Effector memory CD8-positive, alpha-beta T cell (primary cell): Measurements from ENCODE around the gene DOP1A.

Experiments used
- ATAC-seq: fragments of 150-1000 bp; cut with Tn5 transposase; replicated peaks from 2 replicates; pipeline ENCODE4 v1.10.0; 2021; ENCODE audit warnings: mild to moderate bottlenecking, moderate library complexity
- DNase-seq, 3 experiments: peaks; one replicate each; pipeline ENCODE4 v3.0.0; 2021
- H3K27ac Mint-ChIP-seq, 2 donors: one replicate each; pipeline ENCODE4 v1.8.0; 2022; ENCODE audit warnings: mild to moderate bottlenecking in 2 of 2, mixed read lengths in 2 of 2, moderate library complexity in 2 of 2
- H3K27me3 Mint-ChIP-seq, 2 donors: one replicate each; pipeline ENCODE4 v1.8.0; 2022; ENCODE audit warnings: mixed read lengths in 2 of 2
- H3K36me3 Mint-ChIP-seq: one replicate; pipeline ENCODE4 v1.8.0; 2022; ENCODE audit warnings: mild to moderate bottlenecking, moderate library complexity, mixed read lengths; ENCODE audit not compliant: insufficient read depth
- H3K4me1 Mint-ChIP-seq, 2 donors: one replicate each; pipeline ENCODE4 v1.8.0; 2022; ENCODE audit warnings: low read depth in 2 of 2, mixed read lengths in 2 of 2
- H3K4me3 Mint-ChIP-seq, 2 donors: one replicate each; pipeline ENCODE4 v1.8.0; 2022; ENCODE audit warnings: mild to moderate bottlenecking in 2 of 2, mixed read lengths in 2 of 2, moderate library complexity in 2 of 2
- H3K9me3 Mint-ChIP-seq, 2 donors: one replicate each; pipeline ENCODE4 v1.8.0; 2022; ENCODE audit warnings: mixed read lengths in 2 of 2

The DOP1A gene

DNA sequence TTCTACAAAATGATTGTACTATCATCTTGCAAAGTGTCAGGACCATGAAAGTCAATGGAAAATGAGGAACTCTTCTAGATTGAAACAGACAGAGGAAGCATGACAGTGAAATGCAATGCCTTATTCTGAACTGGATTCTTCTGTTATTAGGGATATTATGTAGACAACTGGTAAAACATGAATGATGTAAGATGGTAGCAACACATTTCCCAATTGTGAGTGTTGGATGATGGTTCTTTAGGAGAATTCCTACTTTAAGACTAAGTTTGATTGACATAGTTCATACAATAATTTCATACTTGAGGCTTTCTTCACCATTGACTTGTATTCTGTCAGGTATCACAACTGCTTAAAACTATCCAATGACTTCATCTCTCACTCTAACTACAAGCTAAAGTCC, 6.3 kb upstream of the DOP1A start:
- H3K36me3 Mint-ChIP-seq = peaks cover 10% of the 10 kb centered on the region
- no peak for ATAC-seq
- H3K27me3 Mint-ChIP-seq = no peaks in the 10 kb centered on the region
- H3K27ac Mint-ChIP-seq = no peak overlapping the region
- H3K4me1 Mint-ChIP-seq = peaks cover 11 to 14% of the 10 kb centered on the region in 2 donors
- H3K9me3 Mint-ChIP-seq = no peaks in the 10 kb centered on the region
- DNase-seq = no peak
- H3K4me3 Mint-ChIP-seq = no peak overlapping the region

DNA sequence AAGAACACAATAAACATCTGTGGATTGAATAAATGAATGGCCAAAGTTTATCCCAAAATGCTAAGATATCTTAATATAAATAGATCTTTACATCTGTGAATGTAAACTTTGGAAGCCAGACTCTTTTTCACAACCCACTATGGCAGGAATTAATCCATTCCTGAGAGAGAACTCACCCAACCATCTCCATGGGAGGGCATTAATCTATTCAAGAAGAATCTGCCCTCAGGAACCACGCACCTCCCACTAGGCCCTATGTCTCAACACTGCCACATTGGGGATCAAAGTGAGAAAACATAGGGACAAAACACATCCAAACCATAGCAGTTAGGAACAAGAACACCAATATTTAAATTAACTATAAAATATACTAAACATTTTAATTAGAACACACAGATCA, 5.2 kb upstream of the DOP1A start:
- Mint-ChIP-seq H3K27ac (no peak overlapping the region), H3K27me3 (no peaks in the 10 kb centered on the region), H3K36me3 (peaks cover 6% of the 10 kb centered on the region), H3K9me3 (no peaks in the 10 kb centered on the region), H3K4me3 (no peak overlapping the region), H3K4me1 (peaks cover 11 to 14% of the 10 kb centered on the region in 2 donors)
- ATAC-seq (no peak), DNase-seq (no peak)

DNA sequence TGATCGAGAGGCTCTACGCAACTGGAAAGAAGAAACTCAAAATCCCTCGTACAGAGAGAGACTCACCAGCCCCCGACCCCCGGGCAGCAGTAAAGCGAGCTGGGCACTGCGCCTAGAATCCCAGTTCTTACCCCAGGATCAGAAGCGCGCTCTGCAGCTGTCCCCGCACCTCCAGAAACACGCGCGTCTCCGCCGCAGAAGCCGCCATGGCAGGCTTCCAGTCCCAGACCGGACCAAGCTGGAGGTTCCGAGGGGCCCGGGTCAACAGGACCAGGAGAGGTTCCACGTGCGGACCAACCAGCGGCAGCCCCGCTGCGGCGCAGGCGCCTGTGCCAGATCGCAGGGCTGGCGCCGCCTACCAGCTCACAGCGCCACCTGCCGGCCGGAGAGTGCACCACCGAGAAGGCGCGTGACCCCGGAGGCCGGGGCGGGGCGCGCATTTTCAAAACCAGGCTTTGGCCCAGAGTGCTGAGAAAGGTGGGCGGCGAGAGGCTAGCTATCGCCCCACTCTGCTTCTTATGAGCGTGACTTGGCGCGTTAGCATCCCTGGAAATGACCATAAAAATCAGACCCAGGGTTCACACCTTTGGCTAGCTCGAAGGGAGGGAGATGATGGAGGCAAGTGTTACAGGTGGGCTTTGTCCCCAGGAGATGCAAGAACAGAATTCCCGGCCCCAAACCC, 1.8 kb upstream of the DOP1A start, which contains the start of gene UBE3D:
TSS of gene UBE3D (minus strand) at position 331 of the 682 bp plus-strand sequence. CDS start at position 208, 123 bp downstream.
- H3K4me1 Mint-ChIP-seq = peaks cover 14 to 30% of the 10 kb centered on the region in 2 donors
- no peaks in the 10 kb centered on the region for H3K9me3 Mint-ChIP-seq
- H3K27me3 Mint-ChIP-seq = no peaks in the 10 kb centered on the region
- H3K27ac Mint-ChIP-seq = peak within 1 kb of the TSS; percentile 55 to 71
- ATAC-seq (peak; percentile 70), DNase-seq (peak; percentile 93 to 94 (median 94))
- peaks cover 12% of the 10 kb centered on the region for H3K36me3 Mint-ChIP-seq
- peak within 1 kb of the TSS; percentile 87 to 88 for H3K4me3 Mint-ChIP-seq

DNA sequence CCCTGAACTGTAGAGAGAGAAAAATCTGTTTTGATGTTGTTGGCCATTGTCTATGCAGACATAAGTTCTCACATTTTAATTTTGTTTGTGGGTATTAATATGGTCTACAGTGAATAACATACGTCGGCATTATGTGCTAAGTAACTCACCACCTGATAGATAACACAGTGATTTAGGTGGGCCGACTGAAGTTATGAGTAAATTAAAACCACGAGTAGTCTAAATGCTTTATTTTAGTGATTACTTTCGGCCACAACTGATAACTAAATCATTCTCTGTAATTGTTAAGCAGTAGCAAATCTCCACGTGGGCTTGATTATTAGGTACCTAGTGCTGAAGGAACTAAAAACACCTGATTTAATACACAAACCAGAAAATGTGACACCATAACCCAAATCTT, 1.1 kb downstream of the DOP1A start:
- no peaks in the 10 kb centered on the region for H3K27me3 Mint-ChIP-seq
- H3K4me3 Mint-ChIP-seq = peak overlapping the region; percentile 90 to 94
- ATAC-seq = no peak
- peaks cover 15% of the 10 kb centered on the region for H3K36me3 Mint-ChIP-seq
- peak overlapping the region; percentile 89 to 95 for H3K27ac Mint-ChIP-seq
- peaks cover 14 to 35% of the 10 kb centered on the region in 2 donors for H3K4me1 Mint-ChIP-seq
- H3K9me3 Mint-ChIP-seq = no peaks in the 10 kb centered on the region
- DNase-seq = no peak

DNA sequence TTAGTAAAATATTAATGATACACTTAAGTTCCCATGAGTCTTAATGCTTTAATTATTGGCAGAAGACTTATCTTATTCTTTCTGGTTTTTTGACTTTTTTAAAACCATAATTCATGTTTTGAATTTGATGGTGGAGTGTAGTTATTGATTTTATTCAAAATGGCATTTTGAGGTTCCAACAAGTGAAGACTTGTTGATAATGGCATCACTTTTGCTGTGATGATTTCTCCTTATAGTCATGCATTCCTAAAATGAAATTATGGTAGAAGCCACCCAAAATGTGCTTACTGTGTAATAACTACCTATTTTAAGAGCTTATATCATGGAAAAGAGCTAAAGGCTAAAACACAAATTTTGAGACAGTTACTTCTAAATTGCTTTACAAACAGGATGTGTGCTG, 2.2 kb downstream of the DOP1A start:
- no peaks in the 10 kb centered on the region for H3K27me3 Mint-ChIP-seq
- DNase-seq (no peak), ATAC-seq (no peak)
- H3K9me3 Mint-ChIP-seq = no peaks in the 10 kb centered on the region
- peaks cover 15% of the 10 kb centered on the region for H3K36me3 Mint-ChIP-seq
- H3K4me3 Mint-ChIP-seq = no peak overlapping the region
- no peak overlapping the region for H3K27ac Mint-ChIP-seq
- H3K4me1 Mint-ChIP-seq = peaks cover 11 to 35% of the 10 kb centered on the region in 2 donors

DNA sequence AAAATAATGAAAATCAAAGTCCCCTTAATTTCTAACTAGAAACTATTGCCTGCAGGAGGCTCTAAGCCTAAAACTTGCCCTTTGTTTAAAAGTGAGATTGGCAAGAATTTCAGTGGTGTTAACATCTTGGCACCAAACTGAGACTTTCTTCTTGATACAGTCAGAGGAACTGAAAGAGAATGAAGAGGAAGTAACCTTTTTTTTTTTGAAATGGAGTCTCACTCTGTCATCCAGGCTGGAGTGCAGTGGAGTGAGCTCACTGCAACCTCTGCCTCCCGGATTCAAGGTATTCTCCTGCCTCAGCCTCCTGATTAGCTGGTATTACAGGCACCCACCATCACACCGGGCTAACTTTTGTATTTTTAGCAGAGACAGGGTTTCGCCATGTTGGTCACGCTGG, 3.6 kb downstream of the DOP1A start:
- H3K9me3 Mint-ChIP-seq = no peaks in the 10 kb centered on the region
- H3K36me3 Mint-ChIP-seq = peaks cover 9% of the 10 kb centered on the region
- H3K4me1 Mint-ChIP-seq = peaks cover 5 to 33% of the 10 kb centered on the region in 2 donors
- H3K27ac Mint-ChIP-seq = no peak overlapping the region
- ATAC-seq (no peak), DNase-seq (no peak)
- H3K27me3 Mint-ChIP-seq = no peaks in the 10 kb centered on the region
- no peak overlapping the region for H3K4me3 Mint-ChIP-seq

DNA sequence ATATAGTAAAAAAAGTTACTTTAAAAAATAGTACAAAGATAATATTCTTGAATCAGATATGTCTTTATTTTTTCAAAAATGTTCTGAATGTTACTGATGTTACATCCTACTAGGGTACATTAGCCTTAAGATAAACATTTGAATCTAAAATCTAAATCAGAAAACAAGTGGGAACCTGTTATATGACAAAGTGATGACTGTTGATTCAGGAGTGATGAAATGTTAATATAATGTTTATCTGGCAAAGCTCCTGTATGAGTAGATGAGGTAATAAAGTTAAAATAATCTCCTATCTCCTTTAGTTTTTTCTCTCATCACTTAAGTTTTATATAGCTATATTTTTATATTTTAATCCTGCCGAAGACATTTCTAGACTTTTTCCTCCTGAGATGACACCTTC, 4.2 kb downstream of the DOP1A start:
- no peaks in the 10 kb centered on the region for H3K27me3 Mint-ChIP-seq
- DNase-seq = no peak
- peaks cover 3 to 33% of the 10 kb centered on the region in 2 donors for H3K4me1 Mint-ChIP-seq
- ATAC-seq = no peak
- H3K27ac Mint-ChIP-seq = no peak overlapping the region
- no peaks in the 10 kb centered on the region for H3K9me3 Mint-ChIP-seq
- H3K4me3 Mint-ChIP-seq = no peak overlapping the region
- H3K36me3 Mint-ChIP-seq = peaks cover 9% of the 10 kb centered on the region

DNA sequence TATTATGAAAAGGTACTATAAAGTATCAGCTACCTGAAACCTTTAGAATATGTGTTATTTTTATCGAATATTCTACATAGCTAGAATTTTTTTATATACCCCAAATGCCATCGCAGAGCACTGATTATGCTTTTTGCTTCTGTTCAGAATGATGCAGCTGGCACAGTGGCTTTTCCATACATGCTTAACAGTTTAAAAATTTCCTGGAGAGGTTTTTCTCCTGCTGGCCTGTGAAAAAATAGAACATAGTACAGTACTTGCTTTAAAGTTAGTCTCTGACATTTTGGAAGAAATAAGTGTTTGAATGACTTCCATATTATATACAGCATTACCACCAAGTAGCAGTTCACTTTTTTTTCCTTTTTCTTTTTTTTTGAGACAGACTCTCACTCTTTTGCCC, 5.3 kb downstream of the DOP1A start:
- no peak for ATAC-seq
- no peak for DNase-seq
- no peaks in the 10 kb centered on the region for H3K27me3 Mint-ChIP-seq
- peaks cover 4% of the 10 kb centered on the region for H3K36me3 Mint-ChIP-seq
- no peak overlapping the region for H3K4me3 Mint-ChIP-seq
- no peak overlapping the region for H3K27ac Mint-ChIP-seq
- peaks cover 2 to 34% of the 10 kb centered on the region in 2 donors for H3K4me1 Mint-ChIP-seq
- H3K9me3 Mint-ChIP-seq = no peaks in the 10 kb centered on the region

DNA sequence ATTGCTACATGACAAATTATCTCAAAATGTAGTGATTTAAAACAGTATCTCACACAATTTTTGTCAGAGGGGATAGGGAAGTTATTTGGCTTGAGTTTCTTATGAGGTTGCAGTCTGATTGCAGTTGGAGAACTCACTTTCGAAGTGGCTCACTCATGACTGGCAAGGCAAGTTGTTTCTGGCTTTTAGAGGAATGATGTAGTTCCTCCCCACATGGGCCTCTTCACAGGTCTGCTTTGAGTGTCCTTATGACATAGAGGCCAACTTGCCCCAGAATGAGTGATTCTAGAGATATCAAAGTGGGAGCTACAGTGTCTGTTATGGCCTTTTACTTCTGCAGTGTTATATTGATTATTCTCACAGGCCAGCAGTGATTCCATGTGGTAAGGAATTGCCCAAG, 6.1 kb downstream of the DOP1A start:
- ATAC-seq = no peak
- peaks cover 5 to 38% of the 10 kb centered on the region in 2 donors for H3K4me1 Mint-ChIP-seq
- no peak overlapping the region for H3K4me3 Mint-ChIP-seq
- H3K36me3 Mint-ChIP-seq = peaks cover 3% of the 10 kb centered on the region
- no peak overlapping the region for H3K27ac Mint-ChIP-seq
- no peak for DNase-seq
- H3K27me3 Mint-ChIP-seq = no peaks in the 10 kb centered on the region
- H3K9me3 Mint-ChIP-seq = no peaks in the 10 kb centered on the region

DNA sequence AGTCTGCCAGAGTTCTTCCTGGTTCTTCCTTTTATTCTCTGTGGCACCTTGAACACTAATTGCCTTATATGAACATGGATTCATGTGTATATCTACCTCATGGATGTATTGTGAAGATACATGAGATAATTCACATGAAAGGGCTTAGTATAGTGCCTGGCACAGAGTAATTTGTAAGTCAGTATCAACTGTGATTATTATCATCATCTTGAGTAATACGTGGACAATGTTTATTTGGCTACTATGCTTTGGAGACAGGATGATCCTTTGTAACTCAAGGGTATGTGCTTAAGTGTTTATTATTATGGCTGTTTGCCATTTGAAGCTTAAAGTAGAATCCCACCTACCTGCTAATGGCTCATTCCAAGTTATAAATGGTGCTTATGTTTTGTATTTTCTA, 16.0 kb downstream of the DOP1A start:
- Mint-ChIP-seq H3K9me3 (no peaks in the 10 kb centered on the region), H3K27me3 (no peaks in the 10 kb centered on the region), H3K4me3 (no peak overlapping the region), H3K36me3 (no peaks in the 10 kb centered on the region), H3K27ac (no peak overlapping the region), H3K4me1 (peaks cover 21 to 51% of the 10 kb centered on the region in 2 donors)
- DNase-seq (no peak), ATAC-seq (no peak)

DNA sequence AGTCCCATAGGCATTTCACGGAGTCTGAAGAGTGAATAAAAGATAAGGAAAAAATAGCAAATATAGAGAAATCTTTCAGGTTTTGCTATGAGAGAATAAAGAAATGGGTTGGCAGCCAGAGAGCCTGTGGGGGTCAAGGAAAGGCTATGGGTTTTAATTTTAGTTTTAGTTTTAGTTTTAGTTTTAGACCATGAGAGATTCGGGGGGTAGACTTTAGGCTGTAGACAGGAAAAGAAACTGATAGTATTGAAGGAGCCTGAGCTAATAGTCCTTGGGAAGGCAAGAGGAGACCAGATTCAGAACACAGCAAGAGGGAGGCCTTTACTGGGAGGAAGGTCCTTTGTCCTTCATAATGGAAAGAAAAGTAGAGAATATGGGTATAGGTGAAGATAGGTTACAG, 19.3 kb downstream of the DOP1A start:
- no peak for DNase-seq
- H3K27me3 Mint-ChIP-seq = no peaks in the 10 kb centered on the region
- peak overlapping the region; percentile 0 to 21 for H3K4me3 Mint-ChIP-seq
- peak overlapping the region; percentile 1 to 19 for H3K27ac Mint-ChIP-seq
- peaks cover 19 to 43% of the 10 kb centered on the region in 2 donors for H3K4me1 Mint-ChIP-seq
- peak; percentile 39 for ATAC-seq
- H3K9me3 Mint-ChIP-seq = no peaks in the 10 kb centered on the region
- no peaks in the 10 kb centered on the region for H3K36me3 Mint-ChIP-seq

DNA sequence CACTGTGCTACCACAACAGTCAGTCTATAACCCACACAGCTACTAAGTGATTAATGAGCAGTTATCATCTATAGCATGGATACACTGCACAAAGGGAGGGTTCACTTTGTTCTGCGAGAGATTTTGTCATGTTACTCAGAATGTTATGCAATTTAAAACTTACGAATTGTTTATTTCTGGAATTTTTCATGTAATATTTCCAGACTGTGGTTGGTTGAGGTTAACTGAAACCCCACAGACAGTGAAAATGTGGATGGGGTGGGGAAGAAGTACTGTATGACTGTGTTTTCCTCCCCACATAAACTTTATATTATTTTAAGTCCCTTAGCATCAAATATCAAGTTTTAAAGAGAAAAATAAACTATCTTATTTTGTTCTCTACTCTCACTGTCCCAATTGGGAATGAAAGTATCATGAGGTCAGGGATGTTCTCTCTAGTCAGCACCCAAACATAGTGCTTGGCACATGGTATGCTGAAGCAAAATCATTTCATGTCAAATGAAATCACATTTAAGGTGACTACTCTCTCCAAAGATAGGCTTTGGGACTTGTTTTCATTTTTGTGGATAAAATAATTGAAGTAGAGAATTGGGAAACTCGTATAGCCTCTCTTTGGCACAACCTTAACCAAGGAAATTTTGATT, 25.4 kb downstream of the DOP1A start:
- H3K4me1 Mint-ChIP-seq = peaks cover 5 to 33% of the 10 kb centered on the region in 2 donors
- H3K27me3 Mint-ChIP-seq = no peaks in the 10 kb centered on the region
- H3K27ac Mint-ChIP-seq = no peak overlapping the region
- DNase-seq (no peak), ATAC-seq (no peak)
- H3K4me3 Mint-ChIP-seq = no peak overlapping the region
- no peaks in the 10 kb centered on the region for H3K9me3 Mint-ChIP-seq
- H3K36me3 Mint-ChIP-seq = no peaks in the 10 kb centered on the region

DNA sequence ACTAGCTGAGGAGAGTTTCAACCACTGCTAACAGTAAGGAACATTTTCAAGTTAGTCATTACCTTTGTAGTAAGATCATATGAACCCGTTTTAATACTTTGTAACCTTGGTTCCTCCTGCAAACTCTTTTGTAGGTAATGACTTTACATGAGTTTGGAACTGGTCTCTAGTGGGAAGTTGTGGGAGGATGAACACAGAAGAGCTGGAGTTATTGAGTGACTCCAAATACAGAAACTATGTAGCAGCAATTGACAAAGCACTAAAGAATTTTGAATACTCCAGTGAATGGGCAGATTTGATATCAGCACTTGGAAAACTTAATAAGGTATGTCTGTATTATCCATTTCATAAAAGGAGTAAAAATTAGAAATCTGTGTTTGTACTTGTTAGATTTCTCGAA, 29.3 kb downstream of the DOP1A start:
- ATAC-seq = no peak
- Mint-ChIP-seq H3K4me1 (peaks cover 6 to 25% of the 10 kb centered on the region in 2 donors), H3K36me3 (peaks cover 21% of the 10 kb centered on the region), H3K4me3 (no peak overlapping the region), H3K27ac (no peak overlapping the region), H3K27me3 (no peaks in the 10 kb centered on the region), H3K9me3 (no peaks in the 10 kb centered on the region)
- no peak for DNase-seq

DNA sequence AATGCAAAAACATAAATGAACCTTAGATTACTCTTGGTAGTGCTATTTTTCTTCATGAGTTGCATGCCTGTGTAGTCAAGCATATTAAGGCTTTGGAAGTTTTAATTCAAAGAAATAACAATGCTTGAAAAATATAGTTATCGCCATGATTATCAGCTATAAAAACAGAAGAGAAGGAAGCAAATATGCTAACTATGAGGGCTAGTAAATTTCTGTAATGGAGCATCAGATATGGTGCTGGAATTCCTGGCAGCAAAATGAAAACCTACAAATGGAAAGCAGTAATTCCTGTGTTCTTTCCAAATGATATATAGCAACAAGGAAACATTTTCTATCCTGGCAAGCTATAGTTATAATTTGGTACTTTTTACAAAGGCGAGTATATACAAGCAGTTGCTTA, 29.7 kb downstream of the DOP1A start:
- Mint-ChIP-seq H3K36me3 (peaks cover 24% of the 10 kb centered on the region), H3K4me1 (peaks cover 6 to 23% of the 10 kb centered on the region in 2 donors), H3K4me3 (no peak overlapping the region), H3K27ac (no peak overlapping the region), H3K27me3 (no peaks in the 10 kb centered on the region), H3K9me3 (no peaks in the 10 kb centered on the region)
- ATAC-seq (no peak), DNase-seq (no peak)
